Measurements from ENCODE around the gene KCNQ5. TPM values are rescaled to one million over a fixed set of nuclear protein-coding genes. Genes with fewer than 3 reads are reported as not detected.

KCNQ5 gene
- total RNA-seq, 4 donors from 2014 or later = 0.57 to 4.4 (median 0.97) TPM

- WGBS, 2 donors = 80 to 84% methylated on average over 2 of the region's 2 CpGs
Measured at GRCh38 chr6:72946774-72947173, 324.9 kb downstream of the KCNQ5 start.

DNA sequence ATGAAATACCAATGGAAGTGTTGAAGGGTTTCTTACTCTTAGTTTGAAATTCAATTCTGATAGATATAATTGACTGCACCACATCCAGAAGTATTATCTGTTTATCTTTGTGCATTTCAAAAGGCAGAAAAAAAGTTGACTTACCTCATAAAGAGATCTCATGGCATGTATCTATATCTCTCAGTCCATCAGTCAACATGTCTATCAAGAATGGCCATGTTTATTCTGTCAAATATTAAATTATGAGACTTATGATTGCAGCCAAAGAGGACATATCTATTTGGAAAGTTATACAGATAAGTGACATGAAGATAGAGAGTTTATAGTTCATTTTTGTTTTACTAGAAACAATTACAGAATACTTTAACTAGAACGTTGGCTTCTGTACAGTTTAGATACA lies 325.7 kb downstream of the KCNQ5 start:
- intact Hi-C loops (cut with DNase I) = no loop called here
- Histone ChIP-seq H3K27me3 (no peaks in the 10 kb centered on the region), H3K4me1 (peaks cover 0 to 17% (median 0%) of the 10 kb centered on the region in 3 donors), H3K9me3 (no peaks in the 10 kb centered on the region), H3K4me3 (no peak overlapping the region), H3K36me3 (no peaks in the 10 kb centered on the region), H3K27ac (peak overlapping the region in 1 of 4 donors; percentile 3)
- TF ChIP-seq, protein P1, sequence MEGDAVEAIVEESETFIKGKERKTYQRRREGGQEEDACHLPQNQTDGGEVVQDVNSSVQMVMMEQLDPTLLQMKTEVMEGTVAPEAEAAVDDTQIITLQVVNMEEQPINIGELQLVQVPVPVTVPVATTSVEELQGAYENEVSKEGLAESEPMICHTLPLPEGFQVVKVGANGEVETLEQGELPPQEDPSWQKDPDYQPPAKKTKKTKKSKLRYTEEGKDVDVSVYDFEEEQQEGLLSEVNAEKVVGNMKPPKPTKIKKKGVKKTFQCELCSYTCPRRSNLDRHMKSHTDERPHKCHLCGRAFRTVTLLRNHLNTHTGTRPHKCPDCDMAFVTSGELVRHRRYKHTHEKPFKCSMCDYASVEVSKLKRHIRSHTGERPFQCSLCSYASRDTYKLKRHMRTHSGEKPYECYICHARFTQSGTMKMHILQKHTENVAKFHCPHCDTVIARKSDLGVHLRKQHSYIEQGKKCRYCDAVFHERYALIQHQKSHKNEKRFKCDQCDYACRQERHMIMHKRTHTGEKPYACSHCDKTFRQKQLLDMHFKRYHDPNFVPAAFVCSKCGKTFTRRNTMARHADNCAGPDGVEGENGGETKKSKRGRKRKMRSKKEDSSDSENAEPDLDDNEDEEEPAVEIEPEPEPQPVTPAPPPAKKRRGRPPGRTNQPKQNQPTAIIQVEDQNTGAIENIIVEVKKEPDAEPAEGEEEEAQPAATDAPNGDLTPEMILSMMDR (IDR thresholded peaks at IDR 0.05) = no peak
- no peak for TF ChIP-seq POLR2A (IDR thresholded peaks at IDR 0.05)
- 36 to 52% methylated on average over 1 of the region's 1 CpG for WGBS, 2 donors
- no peak for DNase-seq

More at GRCh38 chr6:72946774-72947173, 324.9 kb downstream of the KCNQ5 start:
- H3K4me3 ChIP-seq = no peak overlapping the region
- no peak for DNase-seq
- H3K27ac ChIP-seq = no peak overlapping the region
- H3K9me3 ChIP-seq = no peaks in the 10 kb centered on the region
- H3K36me3 ChIP-seq = no peaks in the 10 kb centered on the region
- H3K4me1 ChIP-seq = peaks cover 0 to 13% (median 0%) of the 10 kb centered on the region in 3 donors
- H3K27me3 ChIP-seq = no peaks in the 10 kb centered on the region
- no peak for TF ChIP-seq POLR2A (IDR thresholded peaks at IDR 0.05)
- TF ChIP-seq, protein P1 (IDR thresholded peaks at IDR 0.05) = no peak
- intact Hi-C loops (cut with DNase I) = no loop called here

GRCh38 chr6:72948153-72948552 lies 326.3 kb downstream of the KCNQ5 start:
- DNase-seq = no peak
- Histone ChIP-seq H3K4me1 (peaks cover 0 to 23% (median 0%) of the 10 kb centered on the region in 3 donors), H3K36me3 (no peaks in the 10 kb centered on the region), H3K27me3 (no peaks in the 10 kb centered on the region), H3K4me3 (no peak overlapping the region), H3K9me3 (no peaks in the 10 kb centered on the region), H3K27ac (peak overlapping the region in 1 of 4 donors; percentile 3)
- intact Hi-C loops (cut with DNase I) = no loop called here
- TF ChIP-seq, protein P1 (IDR thresholded peaks at IDR 0.05) = no peak
- TF ChIP-seq POLR2A (IDR thresholded peaks at IDR 0.05) = no peak
- WGBS, 2 donors = 65 to 80% methylated on average over 1 of the region's 1 CpG

GRCh38 chr6:72950114-72950860 lies 328.4 kb downstream of the KCNQ5 start:
- DNase-seq = no peak
- no peaks in the 10 kb centered on the region for H3K9me3 ChIP-seq
- TF ChIP-seq, protein P1 (IDR thresholded peaks at IDR 0.05) = no peak
- TF ChIP-seq POLR2A (IDR thresholded peaks at IDR 0.05) = no peak
- intact Hi-C loops (cut with DNase I) = no loop called here
- 48 to 70% methylated on average over 6 of the region's 6 CpGs for WGBS, 2 donors
- H3K4me3 ChIP-seq = peak overlapping the region in 1 of 4 donors; percentile 33
- peak overlapping the region; percentile 9 to 75 (median 69) for H3K27ac ChIP-seq
- no peaks in the 10 kb centered on the region for H3K27me3 ChIP-seq
- peaks cover 0 to 33% (median 0%) of the 10 kb centered on the region in 3 donors for H3K4me1 ChIP-seq
- no peaks in the 10 kb centered on the region for H3K36me3 ChIP-seq

DNA sequence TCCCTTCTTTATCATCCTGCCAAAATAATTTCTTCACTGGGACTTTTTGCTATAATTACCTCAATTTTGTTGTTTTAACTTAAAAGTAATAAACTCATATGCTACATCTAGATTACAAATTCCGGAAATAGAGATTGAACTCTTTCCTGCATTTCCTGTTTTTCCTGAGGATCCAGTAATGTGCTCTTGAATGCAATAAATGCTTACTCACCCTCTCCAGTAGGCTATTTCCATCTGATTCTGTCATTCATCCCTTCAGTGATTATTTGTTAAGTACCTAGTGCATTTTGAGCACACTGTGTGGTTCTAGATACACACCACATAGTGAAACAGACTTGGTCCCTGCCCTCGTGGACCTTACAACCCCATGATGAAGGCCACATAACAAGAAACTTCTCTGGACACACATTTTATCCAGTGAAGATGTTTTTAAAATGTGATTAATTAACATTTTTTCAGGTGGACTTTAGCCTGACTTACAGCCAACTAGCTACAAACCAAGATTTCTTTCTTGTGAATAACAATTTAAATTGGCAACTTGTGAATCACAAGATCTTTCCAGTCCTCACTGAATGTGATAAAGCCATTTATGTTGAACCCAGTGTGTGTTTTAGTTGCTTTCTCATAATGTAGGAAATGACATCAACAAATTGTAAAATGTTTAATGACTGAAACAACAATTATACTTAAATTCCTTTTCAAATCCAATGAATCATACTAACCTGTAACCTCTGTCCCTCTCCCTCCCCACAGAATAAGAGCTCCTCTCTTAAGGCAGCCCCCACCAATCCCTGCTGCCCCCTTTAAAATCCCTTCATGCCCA lies 331.2 kb downstream of the KCNQ5 start:
- Histone ChIP-seq H3K27ac (peak overlapping the region in 3 of 4 donors; percentile 20 to 27 (median 23)), H3K4me1 (peaks cover 0 to 33% (median 0%) of the 10 kb centered on the region in 3 donors), H3K27me3 (no peaks in the 10 kb centered on the region), H3K36me3 (no peaks in the 10 kb centered on the region), H3K4me3 (no peak overlapping the region), H3K9me3 (no peaks in the 10 kb centered on the region)
- TF ChIP-seq, protein P1 (IDR thresholded peaks at IDR 0.05) = no peak
- no peak for TF ChIP-seq POLR2A (IDR thresholded peaks at IDR 0.05)
- WGBS, 2 donors = 61 to 69% methylated on average over 2 of the region's 2 CpGs
- intact Hi-C loops (cut with DNase I) = no loop called here
- DNase-seq = no peak
